Mesodermal cell (in vitro differentiated cells): ENCODE data around the gene RBM20.

Source experiments
- H3K27ac ChIP-seq: 2 replicates; pipeline ENCODE4 v1.7.0; 2013; ENCODE audit warnings: mild to moderate bottlenecking, low read depth, low read length, moderate library complexity; ENCODE audit not compliant: severe bottlenecking
- H3K36me3 ChIP-seq: 2 replicates; pipeline ENCODE4 v1.7.1; 2013; ENCODE audit warnings: mild to moderate bottlenecking, low read length, moderate library complexity; ENCODE audit not compliant: control insufficient read depth, insufficient read depth
- H3K4me1 ChIP-seq: one replicate; pipeline ENCODE4 v1.7.1; 2013; ENCODE audit warnings: mild to moderate bottlenecking, low read length; ENCODE audit not compliant: insufficient read depth, control insufficient read depth, poor library complexity, severe bottlenecking
- H3K4me3 ChIP-seq: 2 replicates; pipeline ENCODE4 v1.7.0; 2013; ENCODE audit warnings: low read length, control low read depth, mild to moderate bottlenecking; ENCODE audit not compliant: insufficient read depth, poor library complexity, severe bottlenecking; ENCODE audit errors: extremely low read depth
- H3K9me3 ChIP-seq: 2 replicates; pipeline ENCODE4 v1.7.1; 2013; ENCODE audit warnings: mild to moderate bottlenecking, low read length, moderate library complexity; ENCODE audit not compliant: control insufficient read depth
- WGBS, 2 experiments: methylation state at CpG; one replicate each; pipeline ENCODE4 v1.1.5; 2013; ENCODE audit warnings: missing lambda C conversion rate in 2 of 2; ENCODE audit not compliant: insufficient coverage in 2 of 2; 5-methylcytosine and 5-hydroxymethylcytosine counted together

The RBM20 gene

DNA sequence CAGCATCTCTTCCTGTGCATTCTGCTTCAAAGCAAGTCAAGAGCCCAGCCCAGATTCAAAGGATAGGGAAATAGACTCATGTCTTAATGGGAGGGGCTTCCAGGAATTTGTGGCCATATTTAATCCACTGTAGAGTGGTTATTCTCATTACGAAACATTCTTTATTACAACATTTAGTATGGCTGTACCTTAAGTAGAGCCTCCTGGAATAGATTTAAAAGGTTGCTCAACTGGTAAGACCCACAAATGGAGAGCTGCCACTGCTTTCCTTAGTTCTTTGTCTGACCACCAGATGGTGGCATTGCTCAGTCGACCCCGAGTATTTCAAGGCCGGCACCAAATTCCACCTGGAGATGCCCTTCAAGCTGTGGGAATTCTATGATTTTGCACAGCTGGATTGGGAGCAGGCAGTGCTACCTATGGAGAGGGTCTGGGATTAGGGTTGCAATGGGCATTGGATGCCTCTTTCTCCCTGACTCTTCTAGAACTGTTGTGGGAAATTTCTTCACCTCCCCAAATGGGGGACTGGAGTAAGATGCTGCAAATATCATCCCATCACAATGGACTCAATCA is 102.2 kb downstream of the RBM20 start:
- Histone ChIP-seq H3K4me1 (no peaks in the 10 kb centered on the region), H3K36me3 (no peaks in the 10 kb centered on the region), H3K27ac (no peak overlapping the region), H3K9me3 (peaks cover 6% of the 10 kb centered on the region), H3K4me3 (no peak overlapping the region)
- WGBS, 2 experiments = 3% methylated on average over 3 of the region's 4 CpGs; no CpG with 5 or more reads in 1 of the 2 experiments

- WGBS, 2 experiments = no CpG with 5 or more reads among the region's 1 CpG
- no peak overlapping the region for H3K27ac ChIP-seq
- no peak overlapping the region for H3K4me3 ChIP-seq
- H3K4me1 ChIP-seq = no peaks in the 10 kb centered on the region
- no peaks in the 10 kb centered on the region for H3K36me3 ChIP-seq
- peaks cover 6% of the 10 kb centered on the region for H3K9me3 ChIP-seq
Observed at GRCh38 chr10:110746969-110747608, 103.0 kb downstream of the RBM20 start.

DNA sequence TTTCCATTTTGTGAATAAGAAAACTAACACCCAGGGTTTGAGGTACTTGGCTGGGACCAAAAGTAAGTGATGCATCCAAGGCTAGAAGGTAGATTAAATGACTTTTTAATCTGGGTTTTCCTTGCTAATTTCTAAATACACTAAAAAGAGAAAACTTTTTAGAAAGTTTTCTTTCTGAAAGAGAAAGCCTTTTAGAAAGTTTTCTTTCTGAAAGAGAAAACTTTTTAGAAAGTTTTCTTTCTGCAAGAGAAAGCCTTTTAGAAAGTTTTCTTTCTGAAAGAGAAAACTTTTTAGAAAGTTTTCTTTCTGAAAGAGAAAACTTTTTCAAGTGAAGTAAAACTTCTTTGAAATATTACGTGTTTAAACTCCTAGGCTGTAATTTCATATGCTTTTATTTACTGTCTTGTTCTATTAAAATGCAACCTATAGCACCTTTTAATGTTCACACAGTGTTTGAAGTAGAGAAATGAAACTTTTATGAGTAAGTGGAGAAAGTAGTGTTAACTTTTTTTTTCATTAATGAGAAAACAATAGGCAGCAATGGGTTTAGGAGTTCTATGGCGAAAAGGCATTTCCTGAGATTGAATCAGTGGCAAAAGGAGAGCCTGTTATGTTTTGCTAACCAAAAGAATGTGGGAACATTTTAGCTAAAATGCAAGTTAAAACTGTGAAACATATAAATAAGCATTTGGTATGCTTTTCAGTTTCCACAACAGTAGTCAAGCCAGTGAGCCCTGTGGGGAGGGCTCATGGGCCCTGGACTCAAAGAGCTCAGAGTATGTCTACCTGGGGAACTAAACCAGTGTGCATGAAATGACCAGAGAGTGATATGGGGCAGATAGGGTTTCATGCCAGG is 103.7 kb downstream of the RBM20 start:
- Histone ChIP-seq H3K36me3 (no peaks in the 10 kb centered on the region), H3K9me3 (peaks cover 6% of the 10 kb centered on the region), H3K4me1 (no peaks in the 10 kb centered on the region), H3K4me3 (no peak overlapping the region), H3K27ac (no peak overlapping the region)
- 90 to 93% methylated on average over 1 of the region's 2 CpGs for WGBS, 2 experiments

GRCh38 chr10:110748970-110749369 is 104.8 kb downstream of the RBM20 start:
- H3K36me3 ChIP-seq = no peaks in the 10 kb centered on the region
- 86 to 100% methylated on average over 1 of the region's 3 CpGs for WGBS, 2 experiments
- peaks cover 6% of the 10 kb centered on the region for H3K9me3 ChIP-seq
- H3K4me1 ChIP-seq = no peaks in the 10 kb centered on the region
- H3K4me3 ChIP-seq = no peak overlapping the region
- no peak overlapping the region for H3K27ac ChIP-seq

DNA sequence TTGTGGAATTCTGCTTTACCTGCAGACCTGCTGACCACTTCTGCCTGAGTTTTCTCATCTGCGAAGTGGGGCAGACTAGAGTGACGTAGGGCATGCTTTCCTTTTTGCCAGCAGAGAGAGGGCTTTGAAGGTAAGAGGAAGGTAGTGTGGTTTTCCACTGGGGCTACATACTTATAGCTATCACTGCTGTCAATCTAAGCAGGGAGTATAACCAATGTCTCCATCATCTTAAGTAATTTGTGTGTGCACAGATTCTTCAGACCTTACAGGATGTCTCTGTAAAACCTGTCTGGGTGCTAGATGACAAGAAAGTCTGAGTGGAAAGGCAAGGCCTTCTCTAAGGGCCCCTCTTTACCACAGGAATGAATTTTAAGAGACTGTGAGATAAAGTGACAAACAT is 106.8 kb downstream of the RBM20 start:
- Histone ChIP-seq H3K4me3 (no peak overlapping the region), H3K9me3 (peaks cover 6% of the 10 kb centered on the region), H3K27ac (no peak overlapping the region), H3K4me1 (peaks cover under 1% of the 10 kb centered on the region), H3K36me3 (no peaks in the 10 kb centered on the region)
- WGBS, 2 experiments = 83 to 100% methylated on average over 1 to 2 of the region's 2 CpGs

- Histone ChIP-seq H3K4me3 (no peak overlapping the region), H3K4me1 (peaks cover 2% of the 10 kb centered on the region), H3K9me3 (peaks cover 6% of the 10 kb centered on the region), H3K27ac (no peak overlapping the region), H3K36me3 (no peaks in the 10 kb centered on the region)
- 69 to 83% methylated on average over 4 to 5 of the region's 6 CpGs for WGBS, 2 experiments
Observed at GRCh38 chr10:110751850-110752249, 107.7 kb downstream of the RBM20 start.

GRCh38 chr10:110753462-110753861 is 109.3 kb downstream of the RBM20 start:
- Histone ChIP-seq H3K36me3 (no peaks in the 10 kb centered on the region), H3K27ac (no peak overlapping the region), H3K9me3 (peaks cover 6% of the 10 kb centered on the region), H3K4me1 (peaks cover 10% of the 10 kb centered on the region), H3K4me3 (no peak overlapping the region)
- WGBS, 2 experiments = 75 to 100% methylated on average over 2 of the region's 4 CpGs

GRCh38 chr10:110754375-110755105 is 110.4 kb downstream of the RBM20 start:
- 95 to 100% methylated on average over 2 to 3 of the region's 3 CpGs for WGBS, 2 experiments
- Histone ChIP-seq H3K27ac (no peak overlapping the region), H3K4me3 (no peak overlapping the region), H3K36me3 (no peaks in the 10 kb centered on the region), H3K9me3 (no peaks in the 10 kb centered on the region), H3K4me1 (peaks cover 19% of the 10 kb centered on the region)

DNA sequence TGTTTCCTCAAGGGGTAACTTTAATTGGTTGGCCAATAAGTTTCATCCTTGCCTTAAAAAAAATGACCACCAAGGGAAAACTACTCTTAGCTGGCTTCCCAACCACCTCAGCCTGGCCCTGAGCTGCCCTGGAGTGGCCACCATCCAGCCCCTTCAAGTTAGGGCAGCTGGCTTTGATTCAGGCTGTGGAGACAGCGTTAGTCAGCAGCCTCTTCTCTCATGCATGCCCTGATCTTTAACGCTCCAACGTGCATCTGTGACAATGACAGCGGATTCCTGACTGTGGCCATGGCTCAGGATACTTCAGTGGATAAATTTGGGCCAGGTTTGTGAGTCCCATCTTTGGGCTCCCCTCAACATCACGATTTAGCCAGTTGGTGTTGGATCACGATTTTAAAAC is 111.6 kb downstream of the RBM20 start:
- Histone ChIP-seq H3K4me3 (no peak overlapping the region), H3K27ac (no peak overlapping the region), H3K36me3 (no peaks in the 10 kb centered on the region), H3K9me3 (no peaks in the 10 kb centered on the region), H3K4me1 (peaks cover 24% of the 10 kb centered on the region)
- 70 to 77% methylated on average over 4 to 5 of the region's 6 CpGs for WGBS, 2 experiments

DNA sequence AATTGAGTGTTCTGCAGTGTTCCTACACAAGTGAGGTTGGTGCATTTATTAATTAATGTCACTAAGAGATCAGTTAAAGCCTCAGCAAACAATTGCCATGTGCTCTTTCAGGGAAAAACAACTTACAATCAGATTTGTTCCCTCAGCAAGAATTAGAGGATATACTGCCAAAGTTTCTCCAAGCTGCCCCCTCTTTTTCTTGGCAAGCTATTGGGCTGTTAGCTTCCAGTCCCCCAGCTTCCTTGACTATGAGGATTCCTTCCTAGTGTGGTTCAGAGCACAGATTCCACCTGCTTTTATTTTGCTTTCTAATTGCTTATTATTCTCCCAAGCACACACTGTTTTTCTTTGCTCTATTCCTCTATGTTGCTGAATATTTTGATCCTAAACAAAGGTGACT is 112.7 kb downstream of the RBM20 start:
- Histone ChIP-seq H3K9me3 (no peaks in the 10 kb centered on the region), H3K36me3 (no peaks in the 10 kb centered on the region), H3K4me3 (no peak overlapping the region), H3K4me1 (peaks cover 24% of the 10 kb centered on the region), H3K27ac (no peak overlapping the region)
